IPS DF 19.7 (cell line): ENCODE results near the gene FOXQ1.

ENCODE experiments used
- DNase-seq: peaks from one replicate; pipeline ENCODE4 v3.0.0-alpha.2; 2013; ENCODE audit warnings: low read depth, low spot score

The FOXQ1 gene

GRCh38 chr6:1311400-1312202 lies at the start of gene FOXQ1:
Gene FOXQ1, plus strand, starts transcription at chr6:1312098. Its CDS starts 607 bp downstream, at chr6:1312705.
- no peak for DNase-seq

GRCh38 chr6:1262704-1263038 lies 49.2 kb upstream of the FOXQ1 start:
- DNase-seq = no peak

GRCh38 chr6:1263039-1263849 lies 48.7 kb upstream of the FOXQ1 start:
- DNase-seq = no peak

- no peak for DNase-seq
Measured at GRCh38 chr6:1263850-1264377, 48.0 kb upstream of the FOXQ1 start.

DNA sequence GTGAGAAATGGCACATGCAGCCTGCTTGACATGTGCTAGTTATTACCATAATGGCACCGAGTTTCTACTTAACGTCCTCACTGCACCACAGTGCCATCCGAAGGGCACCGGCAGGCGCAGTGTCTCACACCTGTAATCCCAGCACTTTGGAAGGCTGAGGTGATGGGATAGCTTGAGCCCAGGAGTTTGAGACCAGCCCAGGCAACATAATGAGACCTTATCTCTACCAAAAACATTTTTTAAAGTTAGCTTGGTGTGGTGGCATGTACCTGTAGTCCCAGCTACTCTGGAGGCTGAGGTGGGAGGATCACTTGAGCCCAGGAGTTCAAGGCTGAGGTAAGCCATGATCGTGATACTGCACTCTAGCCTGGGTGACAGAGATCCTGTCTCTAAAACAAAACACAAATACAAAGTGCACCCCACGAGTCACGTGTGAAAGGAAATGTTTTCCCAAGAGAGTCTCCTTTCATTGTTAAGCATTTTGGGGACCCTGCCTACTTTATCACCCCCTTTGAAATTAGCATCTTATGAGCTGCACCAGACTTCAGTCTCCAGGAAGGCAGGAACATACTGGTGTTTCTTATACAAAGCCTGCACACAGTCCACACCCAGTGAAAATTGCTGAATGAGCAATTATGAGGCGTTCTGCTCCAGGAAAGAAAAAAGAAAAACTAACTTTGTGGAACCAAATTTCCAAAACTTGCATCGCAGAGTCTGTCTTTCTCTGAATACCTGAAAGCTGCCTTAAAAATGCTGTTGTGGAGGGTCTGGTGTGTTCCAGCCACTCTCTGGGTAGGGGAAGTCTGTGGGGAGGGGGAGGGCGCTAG lies 47.1 kb upstream of the FOXQ1 start:
- no peak for DNase-seq

GRCh38 chr6:1266686-1267056 lies 45.2 kb upstream of the FOXQ1 start:
- DNase-seq = no peak

GRCh38 chr6:1267057-1267732 lies 44.7 kb upstream of the FOXQ1 start:
- no peak for DNase-seq

DNA sequence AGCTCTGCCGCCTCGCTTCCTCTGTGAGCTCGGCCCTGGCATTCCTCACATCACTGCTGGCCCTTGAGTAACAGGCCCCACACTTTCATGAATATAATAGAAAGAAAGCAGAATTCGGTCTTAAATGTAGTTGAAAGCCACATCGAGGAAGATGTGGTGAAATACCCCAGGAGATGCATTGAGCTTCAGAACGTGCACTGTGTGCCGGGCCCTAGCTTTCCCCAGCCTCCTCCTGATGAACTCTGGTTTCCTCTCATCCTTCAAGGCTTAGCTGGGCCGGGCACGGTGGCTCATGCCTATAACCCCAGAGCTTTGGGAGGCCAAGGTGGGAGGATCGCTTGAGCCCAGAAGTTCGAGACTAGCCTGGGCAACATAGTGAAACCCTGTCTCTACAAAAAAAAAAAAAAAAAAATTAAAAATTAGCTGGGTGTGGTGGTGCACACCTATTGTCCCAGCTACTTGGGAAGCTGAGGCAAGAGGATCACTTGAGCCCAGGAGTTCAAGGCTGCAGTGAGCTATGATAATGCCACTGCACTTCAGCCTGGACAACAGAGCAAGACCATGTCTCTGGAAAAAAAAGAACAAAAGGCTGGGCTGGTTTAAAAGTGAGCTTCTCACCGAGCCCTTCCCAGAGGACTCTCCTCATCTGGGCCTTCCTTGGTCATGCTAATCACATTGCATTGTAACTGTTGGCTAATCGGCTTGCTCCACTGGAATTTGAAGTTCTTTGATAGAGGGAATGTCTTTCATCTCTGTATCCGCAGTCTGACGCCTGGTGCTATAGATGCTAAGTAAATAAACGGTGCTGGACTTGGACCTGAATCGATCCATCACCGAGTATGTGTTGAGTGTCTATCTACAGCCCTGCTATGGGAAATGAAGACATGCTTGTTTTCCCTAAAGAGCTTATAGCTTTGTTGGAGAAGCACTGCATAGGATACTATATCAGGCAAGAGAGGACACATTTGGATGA lies 43.8 kb upstream of the FOXQ1 start:
- DNase-seq = no peak

DNA sequence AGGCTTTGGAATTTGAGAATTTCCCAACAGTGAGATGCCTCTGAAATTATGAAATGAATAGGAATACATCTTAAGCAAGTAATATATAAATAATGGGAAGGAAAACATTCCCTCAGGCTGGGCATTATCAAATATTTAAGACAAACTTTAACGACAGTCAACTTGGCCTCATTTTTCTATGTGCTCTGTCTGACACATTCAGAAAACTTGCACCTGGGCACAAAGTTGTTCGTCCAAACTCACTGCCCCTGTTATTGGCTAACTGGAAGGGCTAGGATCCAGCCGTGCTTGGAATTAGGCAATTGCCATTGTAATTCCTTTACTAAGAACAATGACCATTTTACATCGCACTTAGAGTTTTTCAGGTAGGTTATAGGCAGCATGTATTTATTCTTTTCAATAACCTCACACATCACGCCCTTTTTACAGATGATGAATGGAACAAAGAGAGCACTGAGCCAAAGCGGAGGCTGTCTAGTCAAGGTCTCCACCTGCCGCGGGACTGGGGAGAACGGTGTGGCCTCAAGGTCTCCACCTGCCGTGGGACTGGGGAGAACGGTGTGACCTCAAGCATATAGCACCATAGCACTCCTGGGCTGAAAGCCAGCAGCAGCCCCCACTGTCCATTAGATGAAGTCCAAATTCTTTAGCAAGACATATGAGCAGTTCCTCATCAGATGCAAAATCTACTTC lies 40.7 kb upstream of the FOXQ1 start:
- no peak for DNase-seq

DNA sequence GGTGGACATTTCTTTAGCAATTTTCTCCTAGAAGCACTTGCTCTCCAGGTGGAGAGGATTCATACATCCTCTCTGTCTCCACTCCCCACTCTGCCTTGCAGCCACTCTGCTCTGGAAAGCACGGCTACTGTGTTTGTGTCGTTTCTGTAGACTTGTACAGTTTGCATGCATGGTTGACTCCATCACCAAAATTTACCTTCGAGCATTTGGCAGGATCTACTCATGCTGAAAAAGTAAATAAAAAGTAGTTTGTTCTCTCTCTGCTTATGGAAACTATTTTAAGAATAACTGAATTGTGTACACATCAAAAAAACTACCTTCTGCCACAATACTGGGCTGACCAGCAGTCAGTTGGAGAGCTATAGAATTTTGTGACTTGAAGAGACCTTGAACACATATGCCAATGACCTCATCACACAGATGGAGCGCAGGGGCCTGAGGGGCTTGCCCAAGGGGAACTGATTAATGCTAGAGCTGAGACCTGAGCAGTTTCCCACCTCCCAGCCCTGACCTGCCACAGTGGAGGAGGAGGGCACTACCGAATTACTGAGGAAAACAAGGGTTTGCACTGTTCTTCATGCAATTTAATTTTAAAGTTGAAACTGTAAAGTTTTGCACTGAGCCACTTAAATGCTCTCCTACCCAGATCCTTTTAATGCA lies 33.7 kb upstream of the FOXQ1 start:
- no peak for DNase-seq

DNA sequence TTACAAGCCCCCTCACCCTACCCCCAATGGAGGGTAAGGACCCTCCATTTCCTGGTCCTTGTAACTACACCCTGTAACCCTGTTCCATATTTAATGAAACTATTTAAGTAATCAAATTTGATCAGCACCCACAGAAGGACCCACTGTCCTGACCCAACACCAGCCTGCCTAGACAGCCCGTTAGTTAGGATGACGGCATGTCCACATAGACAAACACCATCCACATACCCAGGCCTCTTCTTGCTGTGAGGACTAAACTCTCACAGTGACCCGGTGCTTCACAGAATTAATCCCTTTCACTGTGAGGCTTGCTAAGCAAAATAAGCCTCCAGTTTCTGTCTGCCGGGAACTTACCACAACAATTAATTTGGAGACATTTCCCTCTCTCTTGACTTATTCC lies 32.8 kb upstream of the FOXQ1 start:
- no peak for DNase-seq

DNA sequence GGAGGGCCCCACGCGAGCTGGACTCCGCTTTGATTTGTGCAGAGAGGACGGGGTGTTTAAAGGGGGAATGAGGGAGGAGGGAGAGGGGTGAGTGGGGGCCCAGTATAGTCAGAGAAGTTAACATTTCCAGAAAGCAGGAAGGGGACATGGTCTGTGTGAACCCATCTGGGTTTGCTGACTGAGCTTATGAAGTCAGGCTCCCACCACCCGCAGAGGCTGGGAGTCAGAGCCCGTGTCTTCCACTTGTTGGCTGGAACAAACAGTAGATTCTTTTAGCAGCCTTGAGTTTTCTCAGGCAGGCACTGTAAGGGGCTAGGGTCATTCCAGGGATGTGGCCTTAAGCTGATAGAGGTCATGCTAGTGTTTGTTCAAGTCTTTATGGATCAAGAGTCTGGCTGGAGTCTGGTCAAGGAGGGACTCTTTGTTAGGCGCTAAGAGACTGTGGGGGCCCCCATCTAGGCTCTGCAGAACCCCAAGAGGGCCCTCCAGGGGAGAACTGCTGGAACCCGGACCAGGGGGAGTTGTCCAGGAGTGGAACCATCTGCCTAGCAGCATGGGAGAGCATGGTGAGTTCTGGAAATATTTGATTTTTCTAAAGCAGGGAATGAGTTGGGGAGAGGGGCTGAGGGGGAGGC lies 31.1 kb upstream of the FOXQ1 start:
- no peak for DNase-seq

DNA sequence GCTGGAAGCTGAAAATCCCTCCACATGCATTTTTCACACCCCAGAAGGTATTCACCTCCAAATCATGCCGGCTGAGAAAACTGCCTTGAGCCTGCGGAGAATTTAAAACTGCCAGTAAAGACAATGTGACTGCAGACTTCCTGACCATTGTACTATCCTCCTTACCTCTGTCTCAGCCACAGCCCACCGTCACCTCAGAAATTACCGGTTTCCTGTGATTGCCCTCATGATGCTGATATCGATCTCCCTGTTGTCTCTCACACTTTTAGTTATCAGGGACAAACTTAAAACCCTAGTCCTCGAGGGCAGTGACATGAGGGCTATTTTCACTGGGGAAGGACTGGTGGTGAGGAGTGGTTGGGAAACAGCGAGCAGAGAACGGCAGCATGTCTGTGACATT lies 30.2 kb upstream of the FOXQ1 start:
- no peak for DNase-seq

- DNase-seq = no peak
Measured at GRCh38 chr6:1283501-1283900, 28.4 kb upstream of the FOXQ1 start.

DNA sequence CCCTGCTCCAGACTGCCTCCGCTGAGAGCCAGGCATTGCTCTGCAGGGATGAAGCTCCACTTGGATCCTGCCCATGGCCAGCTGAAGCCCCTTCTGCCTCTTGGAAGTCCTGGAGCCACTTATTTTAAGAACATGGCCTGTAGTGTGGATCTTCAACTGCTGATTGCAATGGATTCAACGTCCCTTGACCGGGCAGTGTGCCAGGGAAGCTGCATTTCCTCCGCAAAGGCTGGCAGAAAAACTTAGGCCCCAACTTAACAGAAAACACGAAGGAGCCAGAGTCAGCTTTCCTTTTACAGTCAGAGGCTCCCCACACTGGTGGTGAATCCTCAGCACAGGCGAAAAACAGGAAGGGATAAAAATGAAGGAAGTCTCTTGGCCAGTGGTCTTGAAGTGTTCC lies 26.3 kb upstream of the FOXQ1 start:
- no peak for DNase-seq

- no peak for DNase-seq
Measured at GRCh38 chr6:1285956-1286355, 25.9 kb upstream of the FOXQ1 start.

DNA sequence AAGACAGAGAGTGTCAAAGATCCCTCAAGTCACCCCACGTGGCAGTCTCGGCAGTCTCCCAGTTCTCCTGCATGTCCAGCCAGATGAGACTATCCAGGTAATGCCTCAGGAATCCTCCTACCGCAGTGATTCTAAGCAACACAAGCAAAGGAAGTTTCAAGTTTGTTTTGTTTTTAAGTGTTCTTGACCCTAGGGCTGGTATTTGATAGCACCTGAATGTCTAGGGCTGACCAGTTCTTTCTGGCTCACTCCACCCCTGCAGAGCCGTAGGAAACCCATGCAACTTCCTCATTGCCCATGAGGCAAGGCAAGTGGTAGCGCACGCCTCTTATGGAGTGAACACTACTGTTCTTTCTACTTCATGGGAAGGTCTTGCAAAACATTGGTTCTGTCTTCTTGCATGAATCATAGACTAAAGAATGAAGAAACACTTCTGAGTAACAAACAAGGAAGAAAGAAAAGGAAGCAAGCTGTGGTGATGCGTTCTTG lies 24.8 kb upstream of the FOXQ1 start:
- no peak for DNase-seq

DNA sequence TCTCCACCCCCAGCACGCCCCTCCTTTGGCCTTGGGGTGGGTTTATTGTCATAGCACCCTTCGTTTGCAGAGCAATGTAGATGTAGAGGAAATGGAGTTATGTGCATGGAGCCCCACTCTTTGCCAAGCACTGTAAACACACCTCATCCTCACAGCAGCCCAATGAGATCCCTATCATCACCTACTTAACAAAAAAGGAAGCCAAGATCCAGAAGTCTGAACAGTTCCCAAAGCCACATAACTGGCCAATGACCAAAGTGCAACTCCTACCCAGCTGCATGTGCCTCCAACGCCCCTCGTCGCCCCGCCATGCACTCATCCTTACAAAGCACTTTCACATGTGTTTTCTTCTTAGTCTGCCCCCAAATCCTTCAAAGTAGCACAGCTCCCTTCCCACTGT lies 21.8 kb upstream of the FOXQ1 start:
- no peak for DNase-seq

GRCh38 chr6:1290805-1291204 lies 21.1 kb upstream of the FOXQ1 start:
- no peak for DNase-seq
